ENCODE measurements around the gene PDILT.

Gene PDILT

DNA sequence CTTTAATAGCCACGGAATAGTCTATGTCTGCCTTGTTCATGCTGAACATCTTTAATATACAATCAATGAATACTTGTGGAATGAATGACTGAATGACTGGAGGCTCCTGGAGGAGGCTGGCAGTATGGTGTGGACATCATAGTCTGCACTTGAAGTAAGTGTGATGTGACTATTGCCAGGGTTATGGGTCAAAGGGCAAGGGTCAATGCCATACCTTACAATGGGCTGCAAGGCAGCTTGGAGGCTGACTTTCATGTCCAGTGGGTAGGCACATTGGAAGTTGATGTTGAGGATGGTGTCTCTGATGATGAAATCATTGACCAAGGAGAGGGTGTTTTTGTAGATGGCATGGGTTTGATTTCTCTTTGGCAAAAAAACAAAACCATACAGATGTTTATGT, 85.1 kb downstream of the PDILT start:
- TF ChIP-seq TAF1 (IDR thresholded peaks at IDR 0.05; ENCODE audit: borderline replicate concordance, insufficient read depth, low read length) = no peak
- no peak for TF ChIP-seq SIN3A (IDR thresholded peaks at IDR 0.05; ENCODE audit: borderline replicate concordance, insufficient read depth, low read length)

DNA sequence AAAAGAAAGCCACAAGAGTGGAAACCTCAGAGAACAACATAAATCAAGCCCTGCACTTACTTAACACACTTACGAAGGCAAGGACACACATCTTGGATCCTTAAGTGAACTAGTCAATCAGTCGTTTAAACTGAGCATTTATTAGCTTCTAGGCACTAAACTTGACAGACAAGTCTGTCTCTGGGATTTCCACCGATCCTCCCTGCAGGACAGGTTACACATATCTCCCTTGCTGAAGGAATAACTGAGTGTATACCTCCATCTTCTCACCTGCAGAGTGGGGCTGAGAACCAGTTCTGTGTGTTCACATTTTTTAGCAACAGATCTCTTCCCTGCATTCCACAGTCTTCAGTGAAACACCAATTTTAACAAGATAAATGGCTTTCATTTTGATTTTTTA, 86.1 kb downstream of the PDILT start:
- no peak for TF ChIP-seq FOXP2 (optimal IDR thresholded peaks at IDR 0.05; ENCODE audit: borderline replicate concordance, extremely low read depth, extremely low read length, insufficient read depth)
- no peak for TF ChIP-seq REST (IDR thresholded peaks at IDR 0.05; ENCODE audit: insufficient read depth in 1 of 2, low read depth in 2 of 2, low read length in 2 of 2)
- no peak for TF ChIP-seq SIN3A (IDR thresholded peaks at IDR 0.05; ENCODE audit: borderline replicate concordance, insufficient read depth, low read length)
- TF ChIP-seq TAF1 (IDR thresholded peaks at IDR 0.05; ENCODE audit: borderline replicate concordance, insufficient read depth, low read length) = no peak
- TF ChIP-seq POLR2AphosphoS5 (IDR thresholded peaks at IDR 0.05; ENCODE audit: low read depth, low read length) = no peak

DNA sequence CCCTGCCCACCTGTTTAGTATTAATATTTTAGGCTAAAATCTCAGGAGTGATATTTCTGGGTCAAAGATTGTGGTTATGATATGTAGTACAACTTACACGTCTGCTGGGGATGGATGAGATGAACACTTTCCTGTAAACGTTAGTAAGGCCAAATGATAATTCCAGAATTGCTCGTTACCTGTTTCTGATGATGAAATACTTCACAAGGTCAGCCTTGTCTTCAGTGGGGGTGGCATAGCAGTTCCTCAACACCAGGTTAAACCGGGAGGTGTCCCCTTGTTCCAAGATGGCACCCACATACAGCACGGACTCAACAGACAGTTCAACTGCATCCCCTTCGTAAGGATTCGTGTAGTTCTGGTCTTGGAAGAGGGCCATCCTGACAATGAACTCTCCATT, 86.5 kb downstream of the PDILT start:
- TF ChIP-seq SIN3A (IDR thresholded peaks at IDR 0.05; ENCODE audit: borderline replicate concordance, insufficient read depth, low read length) = no peak
- no peak for TF ChIP-seq POLR2AphosphoS5 (IDR thresholded peaks at IDR 0.05; ENCODE audit: low read depth, low read length)
- no peak for TF ChIP-seq TAF1 (IDR thresholded peaks at IDR 0.05; ENCODE audit: borderline replicate concordance, insufficient read depth, low read length)
- TF ChIP-seq FOXP2 (optimal IDR thresholded peaks at IDR 0.05; ENCODE audit: borderline replicate concordance, extremely low read depth, extremely low read length, insufficient read depth) = no peak

DNA sequence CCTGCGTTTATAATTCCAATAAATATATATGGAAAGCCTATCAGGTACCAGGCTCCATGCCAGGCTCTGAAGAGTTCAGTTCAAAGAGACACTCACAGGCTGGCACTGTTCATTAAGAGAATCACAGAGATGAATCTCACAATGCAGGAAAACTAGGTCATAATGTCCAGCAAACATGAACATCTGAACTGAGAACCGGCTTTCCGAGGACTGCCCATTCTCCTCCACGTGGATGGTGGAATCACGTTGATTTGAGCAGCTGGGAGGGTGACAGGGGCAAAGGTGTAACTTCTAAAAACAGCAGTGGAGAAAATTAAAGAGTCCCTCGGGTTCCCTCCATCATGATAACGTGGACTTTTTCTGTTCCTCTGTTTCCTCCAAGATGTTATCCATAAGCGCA, 87.4 kb downstream of the PDILT start:
- TF ChIP-seq FOXP2 (optimal IDR thresholded peaks at IDR 0.05; ENCODE audit: borderline replicate concordance, extremely low read depth, extremely low read length, insufficient read depth) (no peak), TAF1 (IDR thresholded peaks at IDR 0.05; ENCODE audit: borderline replicate concordance, insufficient read depth, low read length) (no peak), POLR2AphosphoS5 (IDR thresholded peaks at IDR 0.05; ENCODE audit: low read depth, low read length) (no peak), SIN3A (IDR thresholded peaks at IDR 0.05; ENCODE audit: borderline replicate concordance, insufficient read depth, low read length) (no peak), REST (IDR thresholded peaks at IDR 0.05; ENCODE audit: insufficient read depth in 1 of 2, low read depth in 2 of 2, low read length in 2 of 2) (no peak)

GRCh38 chr16:20316715-20317114, 87.8 kb downstream of the PDILT start:
- no peak for TF ChIP-seq POLR2AphosphoS5 (IDR thresholded peaks at IDR 0.05; ENCODE audit: low read depth, low read length)
- no peak for TF ChIP-seq TAF1 (IDR thresholded peaks at IDR 0.05; ENCODE audit: borderline replicate concordance, insufficient read depth, low read length)
- TF ChIP-seq SIN3A (IDR thresholded peaks at IDR 0.05; ENCODE audit: borderline replicate concordance, insufficient read depth, low read length) = no peak
- TF ChIP-seq REST (IDR thresholded peaks at IDR 0.05; ENCODE audit: insufficient read depth in 1 of 2, low read depth in 2 of 2, low read length in 2 of 2) = no peak
- TF ChIP-seq FOXP2 (optimal IDR thresholded peaks at IDR 0.05; ENCODE audit: borderline replicate concordance, extremely low read depth, extremely low read length, insufficient read depth) = no peak

DNA sequence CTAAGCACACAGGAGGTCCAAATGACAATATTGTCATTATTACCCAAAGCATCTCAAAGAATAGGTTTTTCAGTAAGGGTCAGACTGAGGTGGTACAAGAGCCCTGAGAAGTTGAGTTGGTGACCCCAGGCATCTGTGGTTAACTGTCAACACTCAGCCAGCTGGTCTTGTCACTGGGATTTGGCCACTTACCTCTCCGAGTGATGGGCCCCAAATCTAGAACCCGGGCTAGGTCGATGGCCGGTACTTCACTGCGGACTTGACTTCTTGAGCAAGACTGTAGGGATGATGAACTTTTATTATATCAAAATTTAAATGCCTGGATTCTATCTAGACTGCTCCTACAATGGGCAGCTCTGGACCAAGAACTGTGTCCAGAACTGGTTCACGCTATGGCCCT, 88.8 kb downstream of the PDILT start:
- TF ChIP-seq SIN3A (IDR thresholded peaks at IDR 0.05; ENCODE audit: borderline replicate concordance, insufficient read depth, low read length) (no peak), TAF1 (IDR thresholded peaks at IDR 0.05; ENCODE audit: borderline replicate concordance, insufficient read depth, low read length) (no peak), POLR2AphosphoS5 (IDR thresholded peaks at IDR 0.05; ENCODE audit: low read depth, low read length) (no peak), FOXP2 (optimal IDR thresholded peaks at IDR 0.05; ENCODE audit: borderline replicate concordance, extremely low read depth, extremely low read length, insufficient read depth) (no peak), REST (IDR thresholded peaks at IDR 0.05; ENCODE audit: insufficient read depth in 1 of 2, low read depth in 2 of 2, low read length in 2 of 2) (no peak)

All from PFSK-1 (cell line).